Type B pancreatic cell (in vitro differentiated cells): Measurements from ENCODE around the gene FRA10AC1. TPM values are rescaled to one million over a fixed set of nuclear protein-coding genes. Genes with fewer than 3 reads are reported as not detected.

ENCODE experiments used
- DNase-seq: peaks from one replicate; pipeline ENCODE4 v3.0.0; 2021; ENCODE audit warnings: mixed read lengths; ENCODE audit not compliant: unreplicated experiment; ENCODE audit errors: extremely low spot score
- H3K27ac Mint-ChIP-seq: 2 replicates; pipeline ENCODE4 v1.8.0; 2021; ENCODE audit warnings: mild to moderate bottlenecking, mixed read lengths
- H3K27me3 Mint-ChIP-seq: 2 replicates; pipeline ENCODE4 v1.8.0; 2021; ENCODE audit warnings: mixed read lengths
- H3K36me3 Mint-ChIP-seq: 2 replicates; pipeline ENCODE4 v1.8.0; 2021; ENCODE audit warnings: mixed read lengths
- H3K4me1 Mint-ChIP-seq: one replicate; pipeline ENCODE4 v1.8.0; 2021; ENCODE audit warnings: mixed read lengths; ENCODE audit not compliant: unreplicated experiment
- H3K4me3 Mint-ChIP-seq: 2 replicates; pipeline ENCODE4 v1.8.0; 2021; ENCODE audit warnings: mild to moderate bottlenecking, mixed read lengths
- H3K9me3 Mint-ChIP-seq: 2 replicates; pipeline ENCODE4 v1.8.0; 2021; ENCODE audit warnings: mixed read lengths
- CTCF ChIP-seq: fragments of 200-600 bp; sonication (generic); conservative IDR thresholded peaks from 2 replicates; pipeline ENCODE4 v1.5.0; 2021; ENCODE audit warnings: antibody characterized with exemption, mild to moderate bottlenecking
- total RNA-seq: library from RNA; stranded (reverse); gene quantifications from 2 replicates; pipeline ENCODE4 v1.2.1, GENCODE V29; 2021; ENCODE audit warnings: low replicate concordance

FRA10AC1 gene
- total RNA-seq, 1 donor from 2014 or later, result 15.1 TPM

GRCh38 chr10:93745408-93746065, 43.1 kb upstream of the FRA10AC1 start:
- Mint-ChIP-seq H3K4me1 (peaks cover 20% of the 10 kb centered on the region), H3K9me3 (no peaks in the 10 kb centered on the region), H3K27me3 (peaks cover 3% of the 10 kb centered on the region), H3K36me3 (no peaks in the 10 kb centered on the region), H3K27ac (no peak overlapping the region), H3K4me3 (no peak overlapping the region)
- no peak for DNase-seq
- TF ChIP-seq CTCF, result peak; percentile 60

GRCh38 chr10:93742633-93743349, 40.4 kb upstream of the FRA10AC1 start:
- Mint-ChIP-seq H3K4me3 (no peak overlapping the region), H3K4me1 (peaks cover 4% of the 10 kb centered on the region), H3K9me3 (no peaks in the 10 kb centered on the region), H3K36me3 (no peaks in the 10 kb centered on the region), H3K27ac (no peak overlapping the region), H3K27me3 (peaks cover 4% of the 10 kb centered on the region)
- no peak for TF ChIP-seq CTCF
- DNase-seq, result no peak

- Mint-ChIP-seq H3K9me3 (no peaks in the 10 kb centered on the region), H3K27ac (no peak overlapping the region), H3K4me3 (no peak overlapping the region), H3K36me3 (no peaks in the 10 kb centered on the region), H3K4me1 (peaks cover 4% of the 10 kb centered on the region), H3K27me3 (peaks cover 7% of the 10 kb centered on the region)
- no peak for TF ChIP-seq CTCF
- no peak for DNase-seq
These were observed 39.0 kb upstream of the FRA10AC1 start for GRCh38 chr10:93741367-93741766.

GRCh38 chr10:93726024-93726423, 23.6 kb upstream of the FRA10AC1 start:
- H3K4me3 Mint-ChIP-seq, result no peak overlapping the region
- DNase-seq, result no peak
- no peak overlapping the region for H3K27ac Mint-ChIP-seq
- no peak for TF ChIP-seq CTCF
- H3K27me3 Mint-ChIP-seq, result peaks cover 45% of the 10 kb centered on the region
- H3K9me3 Mint-ChIP-seq, result no peaks in the 10 kb centered on the region
- H3K4me1 Mint-ChIP-seq, result no peaks in the 10 kb centered on the region
- no peaks in the 10 kb centered on the region for H3K36me3 Mint-ChIP-seq

- no peak for DNase-seq
- Mint-ChIP-seq H3K4me3 (no peak overlapping the region), H3K9me3 (no peaks in the 10 kb centered on the region), H3K36me3 (no peaks in the 10 kb centered on the region), H3K4me1 (no peaks in the 10 kb centered on the region), H3K27me3 (peaks cover 36% of the 10 kb centered on the region), H3K27ac (no peak overlapping the region)
- TF ChIP-seq CTCF, result no peak
These were observed 20.8 kb upstream of the FRA10AC1 start for GRCh38 chr10:93723153-93723552.
